B cell (primary cell): Measurements from ENCODE around the gene GABPB1. TPM values are rescaled to one million over a fixed set of nuclear protein-coding genes. Genes with fewer than 3 reads are reported as not detected.

Experiments used
- ATAC-seq: fragments of 200-7000 bp; cut with Tn5 transposase; one replicate; pipeline ENCODE4 v1.10.0; 2021; ENCODE audit warnings: low read depth, mild to moderate bottlenecking, moderate number of reproducible peaks, moderate library complexity
- CTCF ChIA-PET: fragments of 350-600 bp; sonication (Branson Sonifier 250); formaldehyde crosslinking; loops from one replicate; lab custom pipeline; 2021; ENCODE audit warnings: antibody characterized with exemption, inconsistent platforms; lab: Charles Lee
- POLR2A ChIA-PET: fragments of 350-600 bp; sonication (Branson Sonifier 250); formaldehyde crosslinking; loops from one replicate; lab custom pipeline; 2021; ENCODE audit warnings: antibody characterized with exemption; lab: Charles Lee
- DNase-seq: peaks from one replicate; pipeline ENCODE4 v3.0.0; 2013
- H2AFZ ChIP-seq: 2 replicates; pipeline ENCODE4 v1.6.1; 2012; ENCODE audit warnings: mild to moderate bottlenecking, low read depth, low read length; ENCODE audit not compliant: insufficient read depth, poor library complexity, severe bottlenecking
- H3K27ac ChIP-seq, 2 donors: 1 replicate in 1 of 2; 2 replicates in 1 of 2; pipeline ENCODE4 v1.5.1; 2012 to 2013; ENCODE audit warnings: low read length in 2 of 2, mild to moderate bottlenecking in 2 of 2, moderate library complexity in 1 of 2
- H3K27me3 ChIP-seq, 4 experiments: fragments of 200-600 bp in 1 of 4; sonication (generic) in 1 of 4; replicated peaks in 1 of 4; 1 replicate in 2 of 4; 2 replicates in 2 of 4; pipeline versions ENCODE4 v1.6.1 to v1.7.0; 2013 to 2016; ENCODE audit warnings: low read length in 3 of 4, mild to moderate bottlenecking in 2 of 4, mixed read lengths in 1 of 4, moderate library complexity in 1 of 4; ENCODE audit not compliant: insufficient read depth in 4 of 4, control insufficient read depth in 3 of 4; ENCODE audit errors: control extremely low read depth in 1 of 4
- H3K36me3 ChIP-seq, 2 experiments: replicated peaks in 1 of 2; 1 replicate in 1 of 2; 2 replicates in 1 of 2; pipeline versions ENCODE4 v1.6.1 to v1.7.1; 2013; ENCODE audit warnings: low read length in 1 of 2; ENCODE audit not compliant: insufficient read depth in 2 of 2, control insufficient read depth in 1 of 2; ENCODE audit errors: control extremely low read depth in 1 of 2, extremely low read depth in 1 of 2
- H3K4me1 ChIP-seq, 2 donors: fragments of 200-600 bp in 1 of 2; sonication (generic) in 1 of 2; 1 replicate in 1 of 2; 2 replicates in 1 of 2; pipeline versions ENCODE4 v1.5.1 to v1.6.1; 2013 to 2017; ENCODE audit warnings: low read length in 2 of 2; ENCODE audit not compliant: control insufficient read depth in 2 of 2, insufficient read depth in 2 of 2
- H3K4me2 ChIP-seq: replicated peaks from 2 replicates; pipeline ENCODE3; 2012; ENCODE audit warnings: mild to moderate bottlenecking, low read depth, low read length; ENCODE audit not compliant: poor library complexity, severe bottlenecking
- H3K4me3 ChIP-seq, 5 experiments: fragments of 200-600 bp in 1 of 5; sonication (generic) in 1 of 5; 1 replicate in 3 of 5; 2 replicates in 2 of 5; pipeline versions ENCODE4 v1.5.1 to v1.7.0; 2011 to 2016; ENCODE audit warnings: low read length in 4 of 5, mild to moderate bottlenecking in 4 of 5, low read depth in 2 of 5, control low read depth in 1 of 5, moderate library complexity in 1 of 5; ENCODE audit not compliant: insufficient read depth in 1 of 5; ENCODE audit errors: control extremely low read depth in 1 of 5, extremely low read depth in 1 of 5
- H3K79me2 ChIP-seq: fragments of 200-600 bp; sonication (generic); one replicate; pipeline ENCODE4 v1.6.0; 2016; ENCODE audit warnings: low read length; ENCODE audit not compliant: control insufficient read depth, insufficient read depth
- H3K9ac ChIP-seq: fragments of 200-600 bp; sonication (generic); 2 replicates; pipeline ENCODE4 v1.6.1; 2017; ENCODE audit warnings: mild to moderate bottlenecking, low read length, moderate library complexity
- H3K9me3 ChIP-seq, 3 donors: one replicate each; pipeline versions ENCODE4 v1.6.1 to v1.7.1; 2013; ENCODE audit warnings: low read length in 2 of 3; ENCODE audit not compliant: control insufficient read depth in 2 of 3, insufficient read depth in 1 of 3; ENCODE audit errors: control extremely low read depth in 1 of 3
- H4K20me1 ChIP-seq: 2 replicates; pipeline ENCODE4 v1.6.0; 2012; ENCODE audit warnings: mild to moderate bottlenecking, low read length; ENCODE audit not compliant: insufficient read depth, control insufficient read depth, poor library complexity, severe bottlenecking
- H3K27ac Mint-ChIP-seq: one replicate; pipeline ENCODE4 v1.8.0; 2021; ENCODE audit warnings: mixed read lengths
- H3K27me3 Mint-ChIP-seq: one replicate; pipeline ENCODE4 v1.8.0; 2021; ENCODE audit warnings: mixed read lengths
- H3K4me1 Mint-ChIP-seq: one replicate; pipeline ENCODE4 v1.8.0; 2021; ENCODE audit warnings: mixed read lengths
- H3K4me3 Mint-ChIP-seq: one replicate; pipeline ENCODE4 v1.8.0; 2021; ENCODE audit warnings: mixed read lengths
- H3K9me3 Mint-ChIP-seq: one replicate; pipeline ENCODE4 v1.8.0; 2022; ENCODE audit warnings: mixed read lengths; ENCODE audit not compliant: insufficient read depth
- CTCF ChIP-seq: fragments of 200-600 bp; IDR thresholded peaks from one replicate; pipeline ENCODE4 v1.8.0; 2022; ENCODE audit warnings: antibody characterized with exemption, mild to moderate bottlenecking
- EZH2 ChIP-seq: IDR thresholded peaks from 2 replicates; pipeline ENCODE4 v1.6.1; 2012; ENCODE audit warnings: borderline replicate concordance, low read depth, mild to moderate bottlenecking, moderate library complexity, low read length; ENCODE audit not compliant: insufficient read depth, poor library complexity, severe bottlenecking
- WGBS: methylation state at CpG from one replicate; pipeline ENCODE4 v1.1.5; 2013; ENCODE audit warnings: missing lambda C conversion rate; ENCODE audit not compliant: insufficient coverage; 5-methylcytosine and 5-hydroxymethylcytosine counted together
- intact Hi-C: fragments of 100-400 bp; cut with micrococcal nuclease; formaldehyde crosslinking; loops from one replicate; pipeline ENCODE4 v1.10.0; 2022
- polyA plus RNA-seq: library from polyadenylated mRNA; depleted of rRNA; stranded (reverse); fragments of >200 nt; gene quantifications from 2 replicates; pipeline ENCODE4 v1.2.3, GENCODE V29; 2012
- total RNA-seq, 2 donors: library from RNA; stranded (reverse); fragments of 120-200 nt in 1 of 2; gene quantifications; 1 replicate in 1 of 2; 2 replicates in 1 of 2; pipeline versions ENCODE4 v1.2.3 to v1.2.4, GENCODE V29; 2013 to 2022

Gene GABPB1
- total and polyA plus RNA-seq, 2 donors (not counting 1 experiment from before 2014, with no cell fraction given), result 24.1 to 37.1 TPM

DNA sequence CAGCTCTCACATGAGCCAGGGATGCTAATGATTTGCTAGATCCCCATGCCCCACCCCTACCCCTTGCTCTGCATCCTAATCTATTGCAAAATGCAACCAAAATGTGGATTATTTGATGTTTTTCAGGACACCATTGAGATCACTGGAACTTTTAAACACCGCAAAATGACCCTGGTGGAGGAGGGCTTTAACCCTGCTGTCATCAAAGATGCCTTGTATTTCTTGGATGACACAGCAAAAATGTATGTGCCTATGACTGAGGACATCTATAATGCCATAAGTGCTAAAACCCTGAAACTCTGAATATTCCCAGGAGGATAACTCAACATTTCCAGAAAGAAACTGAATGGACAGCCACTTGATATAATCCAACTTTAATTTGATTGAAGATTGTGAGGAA lies 119.2 kb downstream of the GABPB1 start:
- DNase-seq (no peak), ATAC-seq (no peak)
- no peaks in the 10 kb centered on the region for H3K36me3 ChIP-seq
- no peak overlapping the region for H3K4me2 ChIP-seq
- TF ChIP-seq EZH2, result no peak
- TF ChIP-seq CTCF, result no peak
- H3K4me1 Mint-ChIP-seq, result no peaks in the 10 kb centered on the region
- no peak overlapping the region for H2AFZ ChIP-seq
- no peak overlapping the region for H3K27ac Mint-ChIP-seq
- WGBS, result 100% methylated on average over 1 of the region's 1 CpG
- H3K4me1 ChIP-seq, result no peaks in the 10 kb centered on the region
- ChIA-PET CTCF (no interaction called here), POLR2A (no interaction called here)
- H3K4me3 ChIP-seq, result no peak overlapping the region
- no peaks in the 10 kb centered on the region for H3K9me3 Mint-ChIP-seq
- no peaks in the 10 kb centered on the region for H3K9me3 ChIP-seq
- no peak overlapping the region for H3K9ac ChIP-seq
- H3K27ac ChIP-seq, result no peak overlapping the region
- H3K27me3 Mint-ChIP-seq, result no peaks in the 10 kb centered on the region
- no peak overlapping the region for H3K4me3 Mint-ChIP-seq
- no peaks in the 10 kb centered on the region for H3K79me2 ChIP-seq
- H3K27me3 ChIP-seq, result no peaks in the 10 kb centered on the region
- H4K20me1 ChIP-seq, result no peaks in the 10 kb centered on the region
- intact Hi-C loops, result no loop called here

GRCh38 chr15:50234764-50235163 lies 120.2 kb downstream of the GABPB1 start:
- Histone ChIP-seq H3K27me3 (no peaks in the 10 kb centered on the region), H3K9me3 (no peaks in the 10 kb centered on the region), H3K4me1 (no peaks in the 10 kb centered on the region), H3K9ac (no peak overlapping the region), H4K20me1 (no peaks in the 10 kb centered on the region), H3K4me2 (no peak overlapping the region), H3K36me3 (no peaks in the 10 kb centered on the region), H3K79me2 (no peaks in the 10 kb centered on the region), H3K27ac (no peak overlapping the region), H2AFZ (no peak overlapping the region), H3K4me3 (no peak overlapping the region)
- ATAC-seq, result no peak
- WGBS, result no CpG with 5 or more reads among the region's 2 CpGs
- DNase-seq, result no peak
- Mint-ChIP-seq H3K4me3 (no peak overlapping the region), H3K9me3 (no peaks in the 10 kb centered on the region), H3K27me3 (no peaks in the 10 kb centered on the region), H3K27ac (no peak overlapping the region), H3K4me1 (no peaks in the 10 kb centered on the region)
- intact Hi-C loops, result no loop called here
- POLR2A ChIA-PET, result no interaction called here
- CTCF ChIA-PET, result no interaction called here
- TF ChIP-seq EZH2 (no peak), CTCF (no peak)
